ENCODE data around the gene ZBTB20. TPM values are rescaled to one million over a fixed set of nuclear protein-coding genes. Genes with fewer than 3 reads are reported as not detected.

ZBTB20 gene
- polyA plus RNA-seq, 3 donors = 1.3 to 3.2 (median 2.0) TPM

GRCh38 chr3:114377426-114377825 is 769.7 kb downstream of the ZBTB20 start:
- Histone ChIP-seq H3K4me1 (ENCODE audit: control insufficient read depth in 1 of 2, insufficient read depth in 2 of 2, low read length in 2 of 2) (no peaks in the 10 kb centered on the region), H3K27me3 (ENCODE audit: control insufficient read depth in 2 of 2, insufficient read depth in 2 of 2, low read length in 2 of 2) (no peaks in the 10 kb centered on the region), H3K79me2 (ENCODE audit: insufficient read depth, low read length) (no peaks in the 10 kb centered on the region), H4K20me1 (ENCODE audit: insufficient read depth, low read length) (no peaks in the 10 kb centered on the region), H3K27ac (ENCODE audit: low read depth in 1 of 2, low read length in 2 of 2) (no peak overlapping the region), H2AFZ (ENCODE audit: insufficient read depth, low read depth, low read length, poor library complexity, severe bottlenecking) (no peak overlapping the region), H3K36me3 (replicated peaks in 1 of 2; ENCODE audit: control insufficient read depth in 1 of 2, insufficient read depth in 2 of 2, low read length in 2 of 2) (no peaks in the 10 kb centered on the region), H3K9me3 (replicated peaks in 1 of 2; ENCODE audit: control insufficient read depth in 1 of 2, insufficient read depth in 1 of 2, low read length in 2 of 2) (no peaks in the 10 kb centered on the region), H3K9ac (ENCODE audit: insufficient read depth, low read length, poor library complexity, severe bottlenecking) (no peak overlapping the region), H3K4me3 (replicated peaks in 1 of 3; ENCODE audit: low read depth in 2 of 3, low read length in 3 of 3) (no peak overlapping the region), H3K4me2 (replicated peaks; ENCODE audit: extremely low read depth, low read length, poor library complexity, severe bottlenecking) (no peak overlapping the region)
- Mint-ChIP-seq H3K36me3 (peaks cover 8 to 13% of the 10 kb centered on the region in 2 donors), H3K27ac (no peak overlapping the region), H3K27me3 (ENCODE audit: low read depth in 3 of 3) (no peaks in the 10 kb centered on the region), H3K9me3 (no peaks in the 10 kb centered on the region), H3K4me3 (no peak overlapping the region), H3K4me1 (no peaks in the 10 kb centered on the region)
- intact Hi-C loops (cut with micrococcal nuclease) = no loop called here
- WGBS (ENCODE audit: insufficient coverage) = 100% methylated on average over 1 of the region's 4 CpGs
- no peak for TF ChIP-seq CTCF (IDR thresholded peaks at IDR 0.05)
- no peak for DNase-seq

- Mint-ChIP-seq H3K27ac (no peak overlapping the region), H3K4me1 (no peaks in the 10 kb centered on the region), H3K36me3 (peaks cover 8 to 13% of the 10 kb centered on the region in 2 donors), H3K27me3 (ENCODE audit: low read depth in 3 of 3) (no peaks in the 10 kb centered on the region), H3K4me3 (no peak overlapping the region), H3K9me3 (no peaks in the 10 kb centered on the region)
- H3K36me3 ChIP-seq (replicated peaks in 1 of 2; ENCODE audit: control insufficient read depth in 1 of 2, insufficient read depth in 2 of 2, low read length in 2 of 2) = no peaks in the 10 kb centered on the region
- no peak for DNase-seq
- 94% methylated on average over 3 of the region's 8 CpGs for WGBS (ENCODE audit: insufficient coverage)
- no peaks in the 10 kb centered on the region for H3K4me1 ChIP-seq (ENCODE audit: control insufficient read depth in 1 of 2, insufficient read depth in 2 of 2, low read length in 2 of 2)
- no peak overlapping the region for H2AFZ ChIP-seq (ENCODE audit: insufficient read depth, low read depth, low read length, poor library complexity, severe bottlenecking)
- TF ChIP-seq CTCF (IDR thresholded peaks at IDR 0.05) = no peak
- no peak overlapping the region for H3K9ac ChIP-seq (ENCODE audit: insufficient read depth, low read length, poor library complexity, severe bottlenecking)
- intact Hi-C loops (cut with micrococcal nuclease) = no loop called here
- H3K27me3 ChIP-seq (ENCODE audit: control insufficient read depth in 2 of 2, insufficient read depth in 2 of 2, low read length in 2 of 2) = no peaks in the 10 kb centered on the region
- H3K79me2 ChIP-seq (ENCODE audit: insufficient read depth, low read length) = no peaks in the 10 kb centered on the region
- no peaks in the 10 kb centered on the region for H3K9me3 ChIP-seq (replicated peaks in 1 of 2; ENCODE audit: control insufficient read depth in 1 of 2, insufficient read depth in 1 of 2, low read length in 2 of 2)
- H3K27ac ChIP-seq (ENCODE audit: low read depth in 1 of 2, low read length in 2 of 2) = no peak overlapping the region
- no peaks in the 10 kb centered on the region for H4K20me1 ChIP-seq (ENCODE audit: insufficient read depth, low read length)
- no peak overlapping the region for H3K4me3 ChIP-seq (replicated peaks in 1 of 3; ENCODE audit: low read depth in 2 of 3, low read length in 3 of 3)
- H3K4me2 ChIP-seq (replicated peaks; ENCODE audit: extremely low read depth, low read length, poor library complexity, severe bottlenecking) = no peak overlapping the region
Measured at GRCh38 chr3:114376516-114377185, 770.4 kb downstream of the ZBTB20 start.

Measured in CD14-positive monocyte (primary cell).